Measurements from ENCODE around the gene FDXR.

GRCh38 chr17:74833501-74834377 lies 39.1 kb downstream of the FDXR start:
- TF ChIP-seq CTCF (conservative IDR thresholded peaks at IDR 0.05) (no peak), EZH2 (IDR thresholded peaks at IDR 0.05; ENCODE audit: low read depth) (no peak)

Data from PC-9 (cell line).